Measurements from ENCODE around the gene HIGD2A. TPM values are rescaled to one million over a fixed set of nuclear protein-coding genes. Genes with fewer than 3 reads are reported as not detected.
A peak's percentile ranks its signal among the peaks of the same experiment; 100 is the strongest.

Gene HIGD2A
- polyA plus RNA-seq, 3 donors = 101 to 298 (median 260) TPM

DNA sequence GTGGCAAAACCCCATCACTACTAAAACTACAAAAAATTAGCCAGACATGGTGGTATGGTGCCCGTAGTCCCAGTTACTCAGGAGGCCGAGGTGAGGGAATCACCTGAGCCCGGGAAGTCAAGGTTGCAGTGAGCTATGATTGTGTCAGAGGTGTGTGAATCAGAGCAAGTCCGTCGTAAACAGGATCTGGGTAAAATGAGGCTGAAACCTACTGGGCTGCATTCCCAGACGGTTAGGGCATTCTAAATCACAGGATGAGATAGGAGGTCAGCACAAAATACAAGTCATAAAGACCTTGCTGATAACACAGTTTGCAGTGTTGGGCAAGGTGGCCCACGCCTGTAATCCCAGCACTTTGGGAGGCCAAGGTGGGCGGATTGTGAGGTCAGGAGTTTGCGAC lies 29.7 kb downstream of the HIGD2A start:
- Histone ChIP-seq H2AFZ (ENCODE audit: insufficient read depth, low read depth, low read length, poor library complexity, severe bottlenecking) (no peak overlapping the region), H3K9ac (ENCODE audit: insufficient read depth, low read length, poor library complexity, severe bottlenecking) (no peak overlapping the region), H3K27ac (ENCODE audit: low read depth in 1 of 2, low read length in 2 of 2) (no peak overlapping the region), H4K20me1 (ENCODE audit: insufficient read depth, low read length) (peaks cover 7% of the 10 kb centered on the region), H3K9me3 (replicated peaks in 1 of 2; ENCODE audit: control insufficient read depth in 1 of 2, insufficient read depth in 1 of 2, low read length in 2 of 2) (no peaks in the 10 kb centered on the region), H3K36me3 (replicated peaks in 1 of 2; ENCODE audit: control insufficient read depth in 1 of 2, insufficient read depth in 2 of 2, low read length in 2 of 2) (no peaks in the 10 kb centered on the region), H3K4me2 (replicated peaks; ENCODE audit: extremely low read depth, low read length, poor library complexity, severe bottlenecking) (no peak overlapping the region), H3K4me3 (replicated peaks in 1 of 3; ENCODE audit: low read depth in 2 of 3, low read length in 3 of 3) (no peak overlapping the region), H3K79me2 (ENCODE audit: insufficient read depth, low read length) (peaks cover 27% of the 10 kb centered on the region), H3K27me3 (ENCODE audit: control insufficient read depth in 2 of 2, insufficient read depth in 2 of 2, low read length in 2 of 2) (no peaks in the 10 kb centered on the region), H3K4me1 (ENCODE audit: control insufficient read depth in 1 of 2, insufficient read depth in 2 of 2, low read length in 2 of 2) (peaks cover 16 to 23% of the 10 kb centered on the region in 2 donors)
- TF ChIP-seq, protein P1, sequence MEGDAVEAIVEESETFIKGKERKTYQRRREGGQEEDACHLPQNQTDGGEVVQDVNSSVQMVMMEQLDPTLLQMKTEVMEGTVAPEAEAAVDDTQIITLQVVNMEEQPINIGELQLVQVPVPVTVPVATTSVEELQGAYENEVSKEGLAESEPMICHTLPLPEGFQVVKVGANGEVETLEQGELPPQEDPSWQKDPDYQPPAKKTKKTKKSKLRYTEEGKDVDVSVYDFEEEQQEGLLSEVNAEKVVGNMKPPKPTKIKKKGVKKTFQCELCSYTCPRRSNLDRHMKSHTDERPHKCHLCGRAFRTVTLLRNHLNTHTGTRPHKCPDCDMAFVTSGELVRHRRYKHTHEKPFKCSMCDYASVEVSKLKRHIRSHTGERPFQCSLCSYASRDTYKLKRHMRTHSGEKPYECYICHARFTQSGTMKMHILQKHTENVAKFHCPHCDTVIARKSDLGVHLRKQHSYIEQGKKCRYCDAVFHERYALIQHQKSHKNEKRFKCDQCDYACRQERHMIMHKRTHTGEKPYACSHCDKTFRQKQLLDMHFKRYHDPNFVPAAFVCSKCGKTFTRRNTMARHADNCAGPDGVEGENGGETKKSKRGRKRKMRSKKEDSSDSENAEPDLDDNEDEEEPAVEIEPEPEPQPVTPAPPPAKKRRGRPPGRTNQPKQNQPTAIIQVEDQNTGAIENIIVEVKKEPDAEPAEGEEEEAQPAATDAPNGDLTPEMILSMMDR (IDR thresholded peaks at IDR 0.05) = no peak
- Mint-ChIP-seq H3K4me3 (no peak overlapping the region), H3K36me3 (peaks cover 0 to 4% of the 10 kb centered on the region in 2 donors), H3K9me3 (peaks cover 0 to 11% (median 7%) of the 10 kb centered on the region in 7 donors), H3K4me1 (peaks cover 31% of the 10 kb centered on the region), H3K27me3 (ENCODE audit: low read depth in 3 of 3) (peaks cover 2 to 5% (median 2%) of the 10 kb centered on the region in 3 donors), H3K27ac (peak overlapping the region in 2 of 7 donors; percentile 0 to 42)
- DNase-seq = no peak
- 88% methylated on average over 3 of the region's 9 CpGs for WGBS (ENCODE audit: insufficient coverage)
- intact Hi-C loops (cut with micrococcal nuclease) = loop anchor here (5.0 to 10.0 kb wide), 3 partner anchors 117 to 1717 kb away; partner anchors contain the start of genes RMND5B (in 1 of the 2) and RNF44 (in 1 of the 2)

DNA sequence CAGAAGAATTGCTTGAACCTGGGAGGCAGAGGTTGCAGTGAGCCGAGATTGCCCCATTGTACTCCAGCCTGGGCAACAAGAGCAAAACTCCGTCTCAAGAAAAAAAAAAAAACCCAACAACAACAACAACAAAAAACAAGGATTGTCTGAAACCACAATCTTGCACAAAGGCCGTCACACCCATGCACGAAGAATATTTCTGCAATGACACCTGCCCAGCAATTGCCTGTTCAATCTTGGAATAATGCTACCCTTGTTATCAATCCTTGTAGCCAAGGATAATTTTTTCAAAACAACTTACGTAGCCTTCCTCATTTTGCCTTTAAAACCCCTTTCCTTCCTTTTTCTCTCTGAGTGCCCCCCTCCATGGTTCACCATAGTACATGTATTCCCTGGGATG lies 31.5 kb downstream of the HIGD2A start:
- 68% methylated on average over 5 of the region's 5 CpGs for WGBS (ENCODE audit: insufficient coverage)
- H3K36me3 ChIP-seq (replicated peaks in 1 of 2; ENCODE audit: control insufficient read depth in 1 of 2, insufficient read depth in 2 of 2, low read length in 2 of 2) = no peaks in the 10 kb centered on the region
- no peak overlapping the region for H3K27ac ChIP-seq (ENCODE audit: low read depth in 1 of 2, low read length in 2 of 2)

More for the DNA sequence above, 31.5 kb downstream of the HIGD2A start:
- peaks cover 2 to 5% (median 2%) of the 10 kb centered on the region in 3 donors for H3K27me3 Mint-ChIP-seq (ENCODE audit: low read depth in 3 of 3)
- H3K9me3 Mint-ChIP-seq = peaks cover 0 to 14% (median 8%) of the 10 kb centered on the region in 7 donors
- intact Hi-C loops (cut with micrococcal nuclease) = no loop called here
- H3K4me2 ChIP-seq (replicated peaks; ENCODE audit: extremely low read depth, low read length, poor library complexity, severe bottlenecking) = no peak overlapping the region
- no peaks in the 10 kb centered on the region for H3K9me3 ChIP-seq (replicated peaks in 1 of 2; ENCODE audit: control insufficient read depth in 1 of 2, insufficient read depth in 1 of 2, low read length in 2 of 2)
- peaks cover 24% of the 10 kb centered on the region for H3K4me1 Mint-ChIP-seq
- peaks cover 19 to 22% of the 10 kb centered on the region in 2 donors for H3K4me1 ChIP-seq (ENCODE audit: control insufficient read depth in 1 of 2, insufficient read depth in 2 of 2, low read length in 2 of 2)
- H3K27me3 ChIP-seq (ENCODE audit: control insufficient read depth in 2 of 2, insufficient read depth in 2 of 2, low read length in 2 of 2) = no peaks in the 10 kb centered on the region
- TF ChIP-seq, protein P1 (IDR thresholded peaks at IDR 0.05) = no peak
- no peak overlapping the region for H3K4me3 Mint-ChIP-seq
- peaks cover 11% of the 10 kb centered on the region for H3K79me2 ChIP-seq (ENCODE audit: insufficient read depth, low read length)
- no peaks in the 10 kb centered on the region for H3K36me3 Mint-ChIP-seq
- DNase-seq = no peak
- no peaks in the 10 kb centered on the region for H4K20me1 ChIP-seq (ENCODE audit: insufficient read depth, low read length)
- no peak overlapping the region for H2AFZ ChIP-seq (ENCODE audit: insufficient read depth, low read depth, low read length, poor library complexity, severe bottlenecking)
- H3K4me3 ChIP-seq (replicated peaks in 1 of 3; ENCODE audit: low read depth in 2 of 3, low read length in 3 of 3) = no peak overlapping the region
- H3K9ac ChIP-seq (ENCODE audit: insufficient read depth, low read length, poor library complexity, severe bottlenecking) = no peak overlapping the region
- H3K27ac Mint-ChIP-seq = no peak overlapping the region
